Measurements from ENCODE around the gene DENND1C. TPM values are rescaled to one million over a fixed set of nuclear protein-coding genes. Genes with fewer than 3 reads are reported as not detected.

The DENND1C gene
- total and polyA plus RNA-seq, 9 of the 15 experiments (the other 6 are each of a cell fraction or from before 2014, with no cell fraction given) = 0.03 to 1.2 (median 0.32) TPM; not detected in 1

- TF ChIP-seq, protein P1, sequence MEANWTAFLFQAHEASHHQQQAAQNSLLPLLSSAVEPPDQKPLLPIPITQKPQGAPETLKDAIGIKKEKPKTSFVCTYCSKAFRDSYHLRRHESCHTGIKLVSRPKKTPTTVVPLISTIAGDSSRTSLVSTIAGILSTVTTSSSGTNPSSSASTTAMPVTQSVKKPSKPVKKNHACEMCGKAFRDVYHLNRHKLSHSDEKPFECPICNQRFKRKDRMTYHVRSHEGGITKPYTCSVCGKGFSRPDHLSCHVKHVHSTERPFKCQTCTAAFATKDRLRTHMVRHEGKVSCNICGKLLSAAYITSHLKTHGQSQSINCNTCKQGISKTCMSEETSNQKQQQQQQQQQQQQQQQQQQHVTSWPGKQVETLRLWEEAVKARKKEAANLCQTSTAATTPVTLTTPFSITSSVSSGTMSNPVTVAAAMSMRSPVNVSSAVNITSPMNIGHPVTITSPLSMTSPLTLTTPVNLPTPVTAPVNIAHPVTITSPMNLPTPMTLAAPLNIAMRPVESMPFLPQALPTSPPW (CRISPR knock-in tag; IDR thresholded peaks at IDR 0.05) = peak; percentile 32; the same call in 1 of the 2 replicates
- TF ChIP-seq, protein P2, sequence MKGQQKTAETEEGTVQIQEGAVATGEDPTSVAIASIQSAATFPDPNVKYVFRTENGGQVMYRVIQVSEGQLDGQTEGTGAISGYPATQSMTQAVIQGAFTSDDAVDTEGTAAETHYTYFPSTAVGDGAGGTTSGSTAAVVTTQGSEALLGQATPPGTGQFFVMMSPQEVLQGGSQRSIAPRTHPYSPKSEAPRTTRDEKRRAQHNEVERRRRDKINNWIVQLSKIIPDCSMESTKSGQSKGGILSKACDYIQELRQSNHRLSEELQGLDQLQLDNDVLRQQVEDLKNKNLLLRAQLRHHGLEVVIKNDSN (CRISPR knock-in tag; IDR thresholded peaks at IDR 0.05) = 0 out of 2 replicates have a peak, but pooled peaks have one; percentile 20
- TF ChIP-seq, protein P3, sequence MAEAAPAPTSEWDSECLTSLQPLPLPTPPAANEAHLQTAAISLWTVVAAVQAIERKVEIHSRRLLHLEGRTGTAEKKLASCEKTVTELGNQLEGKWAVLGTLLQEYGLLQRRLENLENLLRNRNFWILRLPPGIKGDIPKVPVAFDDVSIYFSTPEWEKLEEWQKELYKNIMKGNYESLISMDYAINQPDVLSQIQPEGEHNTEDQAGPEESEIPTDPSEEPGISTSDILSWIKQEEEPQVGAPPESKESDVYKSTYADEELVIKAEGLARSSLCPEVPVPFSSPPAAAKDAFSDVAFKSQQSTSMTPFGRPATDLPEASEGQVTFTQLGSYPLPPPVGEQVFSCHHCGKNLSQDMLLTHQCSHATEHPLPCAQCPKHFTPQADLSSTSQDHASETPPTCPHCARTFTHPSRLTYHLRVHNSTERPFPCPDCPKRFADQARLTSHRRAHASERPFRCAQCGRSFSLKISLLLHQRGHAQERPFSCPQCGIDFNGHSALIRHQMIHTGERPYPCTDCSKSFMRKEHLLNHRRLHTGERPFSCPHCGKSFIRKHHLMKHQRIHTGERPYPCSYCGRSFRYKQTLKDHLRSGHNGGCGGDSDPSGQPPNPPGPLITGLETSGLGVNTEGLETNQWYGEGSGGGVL (CRISPR knock-in tag; IDR thresholded peaks at IDR 0.05) = no peak
- TF ChIP-seq NELFE (IDR thresholded peaks at IDR 0.05; ENCODE audit: insufficient read depth, insufficient read length) (no peak), TCF7L2 (IDR thresholded peaks at IDR 0.05; ENCODE audit: low read depth, low read length) (no peak), FUS (optimal IDR thresholded peaks at IDR 0.05; ENCODE audit: low read depth, low read length) (no peak), HNRNPK (IDR thresholded peaks at IDR 0.05; ENCODE audit: low read depth, low read length, poor library complexity, severe bottlenecking) (no peak), PPARD (CRISPR knock-in tag; IDR thresholded peaks at IDR 0.05) (no peak), MEF2A (IDR thresholded peaks at IDR 0.05; ENCODE audit: control insufficient read depth, low read depth, low read length) (peak; percentile 99), RNF2 (IDR thresholded peaks at IDR 0.05) (no peak)
- TF ChIP-seq, protein P4, sequence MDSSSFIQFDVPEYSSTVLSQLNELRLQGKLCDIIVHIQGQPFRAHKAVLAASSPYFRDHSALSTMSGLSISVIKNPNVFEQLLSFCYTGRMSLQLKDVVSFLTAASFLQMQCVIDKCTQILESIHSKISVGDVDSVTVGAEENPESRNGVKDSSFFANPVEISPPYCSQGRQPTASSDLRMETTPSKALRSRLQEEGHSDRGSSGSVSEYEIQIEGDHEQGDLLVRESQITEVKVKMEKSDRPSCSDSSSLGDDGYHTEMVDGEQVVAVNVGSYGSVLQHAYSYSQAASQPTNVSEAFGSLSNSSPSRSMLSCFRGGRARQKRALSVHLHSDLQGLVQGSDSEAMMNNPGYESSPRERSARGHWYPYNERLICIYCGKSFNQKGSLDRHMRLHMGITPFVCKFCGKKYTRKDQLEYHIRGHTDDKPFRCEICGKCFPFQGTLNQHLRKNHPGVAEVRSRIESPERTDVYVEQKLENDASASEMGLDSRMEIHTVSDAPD (CRISPR knock-in tag; IDR thresholded peaks at IDR 0.05) = no peak
These were observed 23.5 kb downstream of the DENND1C start (continued) for GRCh38 chr19:6457958-6458694.

Measured in K562 (cell line).